NT2/D1 (cell line): ENCODE results near the gene RNU4-1.

Experiments
- DNase-seq: peaks from one replicate; pipeline ENCODE4 v3.0.0-alpha.2; 2011; ENCODE audit warnings: low read depth, low spot score
- H3K27me3 ChIP-seq: 2 replicates; pipeline ENCODE4 v1.6.0; 2011; ENCODE audit warnings: mild to moderate bottlenecking; ENCODE audit not compliant: insufficient read length, insufficient read depth
- H3K36me3 ChIP-seq: 2 replicates; pipeline ENCODE4 v1.6.1; 2011; ENCODE audit warnings: mild to moderate bottlenecking, low read length, mixed read lengths; ENCODE audit not compliant: insufficient read depth, insufficient read length
- H3K4me1 ChIP-seq: 2 replicates; pipeline ENCODE4 v1.5.1; 2011; ENCODE audit not compliant: insufficient read depth, insufficient read length
- H3K4me3 ChIP-seq: 2 replicates; pipeline ENCODE4 v1.5.1; 2011; ENCODE audit warnings: low read depth; ENCODE audit not compliant: insufficient read length
- H3K9ac ChIP-seq: 2 replicates; pipeline ENCODE4 v1.6.0; 2011; ENCODE audit warnings: low read depth; ENCODE audit not compliant: insufficient read length
- H3K9me3 ChIP-seq: 2 replicates; pipeline ENCODE4 v1.5.1; 2011; ENCODE audit warnings: mild to moderate bottlenecking, low read length; ENCODE audit not compliant: insufficient read depth
- SUZ12 ChIP-seq: IDR thresholded peaks from 2 replicates; pipeline ENCODE4 v1.6.1; 2011; ENCODE audit not compliant: insufficient read length, insufficient read depth; ENCODE audit errors: extremely low read depth
- YY1 ChIP-seq: IDR thresholded peaks from 2 replicates; pipeline ENCODE4 v1.6.1; 2011; ENCODE audit not compliant: insufficient read length, insufficient read depth
- ZNF274 ChIP-seq: IDR thresholded peaks from 2 replicates; pipeline ENCODE4 v1.6.1; 2011; ENCODE audit warnings: mild to moderate bottlenecking, low read depth, low read length

The RNU4-1 gene

DNA sequence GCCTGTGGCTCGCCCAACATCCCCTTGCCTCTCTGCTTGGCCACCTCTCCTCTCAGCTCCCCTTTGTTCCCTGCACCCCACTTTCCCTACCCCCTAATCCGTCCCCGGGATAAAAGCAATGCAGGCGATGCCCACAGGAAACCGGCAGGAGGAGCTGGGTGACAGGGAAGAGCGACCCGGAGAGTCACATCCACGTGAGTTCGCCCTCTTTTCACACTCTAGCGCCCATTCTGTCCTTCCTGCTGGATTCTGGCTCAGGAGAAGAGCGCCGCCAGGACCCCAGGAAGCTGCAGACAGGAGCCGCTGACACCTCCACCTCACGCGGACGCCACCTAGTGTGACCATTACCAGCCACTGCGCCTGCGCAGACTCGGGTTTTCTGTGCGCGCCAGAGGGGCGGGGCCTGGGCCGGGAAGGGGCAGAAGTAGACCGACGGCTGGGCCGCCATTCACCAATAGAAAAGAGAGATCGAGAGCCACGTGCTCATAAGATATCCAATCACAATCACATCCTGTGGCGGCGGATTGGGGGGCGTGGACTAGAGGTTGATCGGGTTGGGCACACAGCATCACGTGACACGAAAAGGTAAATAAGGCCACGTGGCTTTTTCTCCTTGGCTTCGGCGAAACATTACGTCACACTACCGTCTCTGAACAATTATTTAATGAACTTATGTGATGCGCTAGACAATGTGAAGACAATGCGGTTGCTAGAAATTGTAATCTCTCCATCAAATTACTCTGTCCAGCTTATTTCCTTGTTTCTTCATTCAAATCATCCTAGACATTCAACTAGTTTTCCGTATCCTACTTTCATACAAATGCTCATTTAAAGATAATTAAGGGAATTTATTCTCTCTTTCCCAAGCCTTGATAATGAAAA, 24.4 kb upstream of the RNU4-1 start:
- no peaks in the 10 kb centered on the region for H3K36me3 ChIP-seq
- peak overlapping the region; percentile 36 for H3K4me3 ChIP-seq
- no peaks in the 10 kb centered on the region for H3K27me3 ChIP-seq
- no peaks in the 10 kb centered on the region for H3K4me1 ChIP-seq
- H3K9me3 ChIP-seq = no peaks in the 10 kb centered on the region
- H3K9ac ChIP-seq = peak overlapping the region; percentile 82
- TF ChIP-seq ZNF274 (no peak), SUZ12 (no peak), YY1 (no peak)
- DNase-seq = peak; percentile 98

DNA sequence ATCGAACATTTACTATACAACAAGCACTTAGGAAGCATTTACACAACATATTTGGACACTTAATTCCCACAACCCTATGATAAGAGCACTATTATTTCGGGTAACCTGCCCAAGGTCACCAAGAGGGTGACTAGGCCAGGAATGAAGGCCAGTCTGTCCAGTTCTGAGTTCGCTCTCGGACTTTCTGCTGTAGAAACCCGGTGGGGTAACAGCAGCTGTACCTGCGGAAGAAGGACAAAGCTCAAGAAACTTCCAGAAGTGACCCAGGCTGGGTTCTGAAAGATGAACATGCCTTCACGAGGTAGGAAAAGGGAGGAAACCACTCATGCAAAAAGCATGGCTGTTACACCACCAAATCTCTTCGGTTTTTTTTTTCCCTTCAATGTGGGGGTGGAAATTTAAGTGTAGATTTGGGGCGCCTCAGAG, 23.8 kb upstream of the RNU4-1 start:
- Histone ChIP-seq H3K4me3 (peak overlapping the region; percentile 36), H3K9ac (peak overlapping the region; percentile 82), H3K9me3 (no peaks in the 10 kb centered on the region), H3K27me3 (no peaks in the 10 kb centered on the region), H3K36me3 (no peaks in the 10 kb centered on the region), H3K4me1 (no peaks in the 10 kb centered on the region)
- DNase-seq = no peak
- TF ChIP-seq YY1 = no peak
- no peak for TF ChIP-seq ZNF274
- TF ChIP-seq SUZ12 = no peak

DNA sequence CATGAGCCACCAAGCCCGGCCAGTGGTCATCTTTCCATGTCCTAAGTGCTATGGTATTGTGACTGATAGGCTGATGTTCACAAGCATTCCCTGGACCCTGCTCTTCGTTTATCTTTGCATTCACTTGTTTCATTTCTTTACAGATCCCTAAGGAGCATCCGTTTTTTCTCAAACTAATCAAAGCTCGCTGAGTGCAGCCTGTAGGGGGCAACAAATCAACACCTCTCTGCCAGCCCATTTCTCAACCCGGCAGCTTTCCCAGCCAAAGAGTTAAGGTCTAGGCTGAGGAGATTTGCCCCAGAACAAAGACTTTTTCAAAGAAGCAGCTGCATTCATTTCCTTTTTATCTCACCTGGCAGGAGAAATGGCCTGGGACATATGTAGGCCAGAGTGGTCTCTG, 21.2 kb upstream of the RNU4-1 start:
- no peaks in the 10 kb centered on the region for H3K36me3 ChIP-seq
- DNase-seq = no peak
- H3K4me3 ChIP-seq = no peak overlapping the region
- no peaks in the 10 kb centered on the region for H3K4me1 ChIP-seq
- H3K27me3 ChIP-seq = no peaks in the 10 kb centered on the region
- no peak overlapping the region for H3K9ac ChIP-seq
- H3K9me3 ChIP-seq = no peaks in the 10 kb centered on the region
- TF ChIP-seq ZNF274 = no peak
- no peak for TF ChIP-seq YY1
- no peak for TF ChIP-seq SUZ12

DNA sequence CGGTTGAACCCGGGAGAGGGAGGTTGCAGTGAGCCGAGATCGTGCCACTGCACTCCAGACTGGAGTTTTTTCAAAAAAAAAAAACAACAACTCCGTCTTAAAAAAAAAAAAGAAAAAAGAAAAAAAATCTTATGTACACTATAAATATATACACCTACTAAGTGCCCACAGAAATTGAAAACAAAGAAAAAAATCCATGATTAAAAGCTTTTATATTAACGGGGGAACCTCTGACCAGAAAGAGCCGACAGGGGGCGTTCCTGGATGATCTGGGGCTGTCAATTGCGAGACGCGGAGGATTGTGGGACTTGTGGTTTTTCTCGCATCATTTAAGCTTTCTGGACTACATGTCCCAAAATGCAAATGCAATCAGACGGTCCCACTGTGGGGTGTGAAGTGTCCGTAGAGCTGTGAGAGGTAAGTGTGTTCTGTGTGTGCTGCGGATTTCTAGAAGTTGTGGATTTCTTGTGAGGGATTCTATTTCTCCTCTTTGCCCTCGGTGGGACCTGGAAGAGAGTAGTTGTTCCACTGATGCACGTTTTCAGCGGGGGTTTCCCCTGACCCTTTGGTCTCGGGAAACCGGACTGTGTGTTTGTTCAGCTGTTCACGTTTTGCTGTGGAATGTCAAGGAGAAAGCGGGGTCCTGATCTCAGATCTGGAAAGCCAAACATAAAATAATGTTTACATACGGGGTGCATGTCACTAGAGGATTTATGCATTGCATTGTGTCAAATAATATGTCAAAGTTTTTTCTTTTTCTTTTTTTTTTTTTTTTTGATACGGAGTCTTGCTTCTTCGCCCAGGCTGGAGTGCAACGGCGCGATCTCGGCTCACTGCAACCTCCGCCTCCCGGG, 9.2 kb upstream of the RNU4-1 start, which contains the start of gene SIRT4:
Gene SIRT4, plus strand, starts transcription at position 360 of the 854 bp plus-strand sequence. CDS start 1,241 bp downstream, outside the sequence.
- TF ChIP-seq YY1 (no peak), ZNF274 (no peak), SUZ12 (no peak)
- H3K9ac ChIP-seq = peak within 1 kb of the TSS; percentile 77

DNA sequence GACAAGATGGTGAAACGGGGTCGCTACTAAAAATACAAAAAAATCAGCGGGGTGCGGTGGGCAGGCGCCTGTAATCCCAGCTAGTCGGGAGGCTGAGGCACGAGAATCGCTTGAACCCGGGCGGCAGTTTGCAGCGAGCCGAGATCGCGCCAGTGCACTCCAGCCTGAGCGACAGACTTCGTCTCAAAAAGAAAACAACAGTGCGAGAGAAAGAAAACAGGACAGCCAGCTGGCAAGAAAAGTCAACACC, 701 bp downstream of the RNU4-1 start:
- Histone ChIP-seq H3K4me3 (peak overlapping the region; percentile 37), H3K36me3 (no peaks in the 10 kb centered on the region), H3K9ac (peak overlapping the region; percentile 79), H3K27me3 (no peaks in the 10 kb centered on the region), H3K9me3 (no peaks in the 10 kb centered on the region), H3K4me1 (no peaks in the 10 kb centered on the region)
- no peak for DNase-seq
- TF ChIP-seq SUZ12 (no peak), ZNF274 (no peak), YY1 (no peak)

More for the DNA sequence above, 9.2 kb upstream of the RNU4-1 start, which contains the start of gene SIRT4:
- Histone ChIP-seq H3K36me3 (peaks cover 7% of the 10 kb centered on the region), H3K27me3 (no peaks in the 10 kb centered on the region), H3K4me3 (peak within 1 kb of the TSS; percentile 78), H3K4me1 (no peaks in the 10 kb centered on the region), H3K9me3 (no peaks in the 10 kb centered on the region)
- peak; percentile 89 for DNase-seq

GRCh38 chr12:120290609-120291305, 2.3 kb downstream of the RNU4-1 start:
- Histone ChIP-seq H3K36me3 (no peaks in the 10 kb centered on the region), H3K4me1 (no peaks in the 10 kb centered on the region), H3K9me3 (no peaks in the 10 kb centered on the region), H3K27me3 (no peaks in the 10 kb centered on the region), H3K9ac (peak overlapping the region; percentile 65), H3K4me3 (no peak overlapping the region)
- no peak for DNase-seq
- TF ChIP-seq YY1 (no peak), ZNF274 (no peak), SUZ12 (no peak)
